Activated naive CD8-positive, alpha-beta T cell treated with anti-CD3 and anti-CD28 coated beads, Interleukin-2, amount 50 U/mL, for 16 hours (primary cell): ENCODE results near the gene DTD1.
"Not testable (repeated sequence)": the region's sequence is repeated elsewhere in the genome, so short reads cannot be mapped to it uniquely, and the experiment has no call there.

Experiments
- DNase-seq: peaks from one replicate; pipeline ENCODE4 v3.0.0-alpha.2; 2020; ENCODE audit warnings: low read depth, low spot score

DTD1 gene

DNA sequence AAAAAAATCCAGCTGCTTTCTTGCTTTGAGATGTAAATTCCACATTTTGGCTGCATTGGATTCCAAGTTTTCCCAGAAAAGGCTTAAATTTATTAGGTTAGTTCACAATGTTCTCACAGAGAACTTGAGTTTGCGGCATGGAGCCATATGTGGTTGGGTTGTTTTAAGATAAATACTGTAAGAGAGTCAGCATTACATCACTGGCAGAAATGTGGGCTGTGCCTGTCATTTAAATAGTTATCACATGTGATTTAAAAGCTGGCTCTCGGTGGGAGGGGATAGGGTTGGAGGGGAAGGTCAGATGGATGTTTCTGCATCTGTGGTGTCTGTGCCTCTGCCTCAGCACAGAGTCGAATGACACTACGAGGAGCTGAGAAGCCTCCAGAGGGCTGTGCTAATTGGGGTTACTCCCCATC lies 151.9 kb downstream of the DTD1 start:
- no peak for DNase-seq

DNA sequence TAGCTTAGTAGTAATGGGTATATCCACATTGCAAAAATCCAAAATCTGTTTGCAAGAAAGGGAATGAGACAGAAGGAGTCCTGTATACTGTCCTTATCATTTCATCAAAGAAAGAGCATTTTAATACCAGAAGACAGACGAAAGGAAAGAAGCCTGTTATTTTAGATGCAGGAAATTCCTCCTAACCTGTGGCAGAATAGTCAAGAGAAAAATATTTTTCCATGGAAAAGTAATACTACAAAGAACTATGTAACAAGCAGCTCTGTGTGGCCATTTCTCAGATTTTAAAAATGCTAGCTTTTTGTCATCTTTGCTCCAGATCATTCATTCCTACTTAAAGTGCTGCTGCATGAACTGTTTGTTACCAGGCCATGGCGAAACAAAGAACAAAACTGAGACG lies 152.9 kb downstream of the DTD1 start:
- DNase-seq: no peak

DNA sequence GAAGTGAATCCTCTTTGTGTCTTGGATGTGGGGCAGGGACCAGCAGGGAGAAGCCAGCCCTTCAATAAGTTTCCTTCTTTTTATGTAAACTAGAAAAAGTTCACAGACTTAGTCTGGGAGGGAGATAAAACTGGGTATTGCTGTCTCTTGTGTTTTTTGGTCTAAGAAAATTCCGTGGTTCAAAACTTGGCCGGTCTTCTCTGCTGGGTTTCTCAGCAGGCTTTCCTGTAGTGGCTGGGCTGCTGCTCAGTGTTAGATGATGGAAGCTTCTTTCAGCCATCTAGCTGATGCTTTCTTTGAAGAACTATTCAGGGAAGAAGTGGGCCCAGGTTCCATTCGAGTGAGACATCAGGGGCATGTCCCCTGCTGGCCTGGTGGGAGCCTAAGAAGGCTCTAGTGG lies 155.0 kb downstream of the DTD1 start:
- no peak for DNase-seq

DNA sequence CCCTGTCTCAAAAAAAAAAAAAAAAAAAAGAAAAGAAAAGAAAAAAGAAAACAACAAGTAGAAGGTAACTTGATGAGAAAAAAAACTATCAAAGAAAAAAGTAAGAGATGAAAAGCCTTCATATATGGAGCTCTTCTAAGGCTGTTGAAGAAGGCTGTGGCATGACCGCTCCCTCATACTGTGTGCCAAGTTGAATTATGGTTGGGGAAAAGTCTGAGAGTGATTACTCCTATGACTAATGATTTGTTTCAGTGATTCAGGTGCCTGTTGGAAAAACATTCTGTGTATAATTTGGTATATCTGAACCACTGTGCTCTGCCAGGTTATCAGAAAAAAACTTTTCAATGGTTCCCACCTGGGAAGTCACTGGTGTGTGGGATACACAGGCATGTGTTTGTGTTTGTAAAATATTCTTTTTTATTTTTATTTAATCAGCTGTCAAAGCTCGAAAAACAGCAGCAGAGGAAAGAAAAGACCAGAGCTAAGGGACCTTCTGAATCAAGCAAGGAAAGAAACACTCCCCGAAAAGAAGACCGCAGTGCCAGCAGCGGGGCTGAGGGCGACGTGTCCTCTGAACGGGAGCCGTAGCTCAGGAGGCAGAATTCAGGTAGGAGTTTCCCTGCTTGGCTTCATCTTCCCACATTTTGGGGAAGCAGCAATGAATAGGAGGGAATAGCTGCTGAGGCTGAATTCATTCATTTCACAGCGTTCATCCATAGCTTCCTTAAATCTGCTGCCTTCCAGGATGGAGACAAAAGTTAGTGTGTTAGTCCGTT lies 156.0 kb downstream of the DTD1 start:
- no peak for DNase-seq

DNA sequence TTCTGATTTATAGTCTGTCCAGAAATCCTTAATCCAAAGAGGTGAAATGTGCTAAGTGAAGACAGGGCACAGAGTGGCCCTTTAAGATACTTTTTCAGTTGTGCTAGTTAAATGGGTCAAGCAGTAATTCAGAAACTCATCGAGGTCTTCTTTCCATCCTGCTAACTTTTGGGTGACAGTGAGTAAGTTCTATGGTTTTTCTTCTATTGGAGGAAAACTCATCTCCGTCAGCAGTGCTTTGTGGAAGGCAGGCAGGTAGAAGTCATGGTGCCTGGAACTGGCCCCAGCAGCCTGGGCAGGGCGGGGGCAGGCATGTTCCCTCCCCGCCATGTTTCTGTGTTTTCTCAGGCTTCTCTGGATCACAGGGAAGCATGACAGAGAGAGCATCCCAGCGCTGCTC lies 159.2 kb downstream of the DTD1 start:
- DNase-seq: no peak

DNA sequence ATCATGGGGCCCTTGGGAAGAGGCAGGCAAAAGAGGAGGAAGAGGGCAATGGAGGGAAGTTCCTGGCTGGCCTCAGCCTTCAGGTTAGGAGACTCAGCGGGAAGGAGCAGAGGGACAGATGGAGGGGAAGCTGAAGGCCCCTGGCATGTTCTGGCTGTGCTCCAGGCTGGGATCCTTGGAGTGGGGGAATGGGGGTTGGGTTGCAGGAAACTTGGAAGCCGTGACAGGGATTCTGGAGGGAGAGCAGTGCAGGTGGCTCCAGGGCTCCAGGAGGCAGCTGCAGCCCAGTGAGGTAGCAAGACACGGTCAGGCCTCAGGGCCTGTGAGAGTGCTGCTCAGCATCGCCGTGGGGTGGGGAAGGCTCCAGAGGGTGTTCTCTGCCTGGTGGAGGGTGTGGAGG lies 161.1 kb downstream of the DTD1 start:
- no peak for DNase-seq

DNA sequence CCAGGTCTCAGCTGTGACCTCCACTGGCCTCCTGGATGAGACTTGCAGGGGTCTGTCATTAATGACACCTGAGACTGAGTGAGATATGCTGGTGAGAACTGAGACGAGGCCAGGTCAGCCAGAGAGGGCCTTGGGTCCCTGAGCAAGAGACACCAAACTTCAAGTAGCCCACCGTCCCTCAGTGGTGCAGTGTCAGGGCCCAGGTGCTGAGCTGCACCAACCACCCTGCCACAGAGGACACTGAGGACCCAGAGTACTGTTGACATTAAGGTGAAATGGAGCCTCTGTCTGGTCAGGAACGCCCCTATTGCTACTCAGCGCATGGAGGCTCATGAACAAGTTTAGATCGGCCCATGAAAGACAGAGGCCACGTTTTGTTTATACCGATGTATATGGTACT lies 161.7 kb downstream of the DTD1 start:
- no peak for DNase-seq

DNA sequence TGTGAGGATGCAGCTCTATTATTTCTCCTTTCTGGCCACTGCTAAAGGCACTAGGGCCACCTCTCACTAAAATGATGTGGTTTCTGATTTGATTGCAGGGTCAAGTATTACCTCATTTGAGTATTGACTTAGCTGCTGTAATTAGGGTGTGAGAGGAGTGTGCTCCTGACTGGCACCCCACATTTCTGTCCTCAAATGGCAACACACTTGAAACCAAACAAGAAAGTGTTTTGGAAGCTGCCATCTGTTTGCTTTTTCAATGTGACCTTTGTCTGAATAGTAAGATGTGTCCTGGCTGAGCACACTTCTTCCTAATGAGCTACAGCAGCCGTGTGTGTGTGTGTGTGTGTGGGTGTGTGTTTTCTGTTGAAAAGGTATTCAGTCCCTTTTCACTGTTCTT lies 162.9 kb downstream of the DTD1 start:
- DNase-seq: no peak

DNA sequence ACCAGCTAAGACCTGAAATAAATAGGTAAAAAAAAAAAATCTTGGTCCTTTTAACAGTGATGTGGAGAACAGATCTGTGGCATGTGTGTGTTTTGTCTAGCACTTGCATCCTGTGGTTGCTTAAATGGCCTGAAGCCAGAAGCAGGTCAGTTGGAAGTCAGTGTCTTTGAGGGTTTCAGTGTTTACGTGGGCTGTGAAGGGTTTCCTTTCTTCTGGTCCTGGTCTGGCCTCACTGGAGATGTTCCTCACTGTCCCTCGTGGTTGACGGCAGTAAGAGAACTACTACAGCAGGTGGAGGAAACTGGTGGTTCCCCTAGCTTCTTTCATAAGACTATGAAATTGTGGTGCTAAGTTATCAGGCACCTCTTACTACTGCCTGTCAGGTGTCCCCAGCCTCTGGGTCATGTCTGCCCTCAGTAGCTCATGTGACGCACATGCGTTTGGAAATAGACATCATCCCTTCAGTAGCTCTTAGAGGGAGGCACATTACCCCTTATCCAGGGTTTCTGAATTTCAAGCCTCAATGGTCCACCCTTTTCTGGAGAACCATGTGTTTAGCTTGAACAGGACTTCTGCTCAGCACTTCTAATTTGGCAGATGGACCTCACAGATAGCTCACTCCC lies 166.3 kb downstream of the DTD1 start:
- DNase-seq: no peak

DNA sequence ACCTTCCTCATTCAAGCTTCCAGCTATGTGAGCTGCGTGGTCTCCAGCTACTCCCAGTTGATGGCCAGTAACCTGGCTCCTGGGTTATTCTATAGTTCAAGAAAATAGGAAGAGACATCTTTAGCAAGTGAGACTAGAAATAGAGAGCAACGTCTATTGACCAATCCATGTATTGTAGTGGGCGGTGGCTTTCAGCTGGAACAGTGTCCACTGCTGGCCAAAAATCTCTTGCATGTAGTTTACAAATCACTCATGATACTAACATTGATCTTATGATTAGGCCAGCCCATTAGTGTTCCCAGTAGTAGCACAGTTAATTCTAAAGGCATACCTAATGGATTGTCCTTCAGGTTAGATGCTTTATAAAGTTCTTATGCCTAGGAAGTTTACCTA lies 166.8 kb downstream of the DTD1 start:
- DNase-seq: no peak

DNA sequence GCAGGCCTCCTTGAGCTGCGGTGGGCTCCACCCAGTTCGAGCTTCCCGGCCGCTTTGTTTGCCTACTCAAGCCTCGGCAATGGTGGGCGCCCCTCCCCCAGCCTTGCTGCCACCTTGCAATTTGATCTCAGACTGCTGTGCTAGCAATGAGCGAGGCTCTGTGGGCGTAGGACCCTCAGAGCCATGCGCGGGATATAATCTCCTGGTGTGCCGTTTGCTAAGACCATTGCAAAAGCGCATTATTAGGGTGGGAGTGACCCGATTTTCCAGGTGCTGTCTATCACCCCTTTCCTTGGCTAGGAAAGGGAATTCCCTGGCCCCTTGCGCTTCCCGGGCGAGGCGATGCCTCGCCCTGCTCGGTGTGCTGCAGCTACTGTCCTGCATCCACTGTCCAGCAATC lies 173.0 kb downstream of the DTD1 start:
- not testable (repeated sequence) for DNase-seq

DNA sequence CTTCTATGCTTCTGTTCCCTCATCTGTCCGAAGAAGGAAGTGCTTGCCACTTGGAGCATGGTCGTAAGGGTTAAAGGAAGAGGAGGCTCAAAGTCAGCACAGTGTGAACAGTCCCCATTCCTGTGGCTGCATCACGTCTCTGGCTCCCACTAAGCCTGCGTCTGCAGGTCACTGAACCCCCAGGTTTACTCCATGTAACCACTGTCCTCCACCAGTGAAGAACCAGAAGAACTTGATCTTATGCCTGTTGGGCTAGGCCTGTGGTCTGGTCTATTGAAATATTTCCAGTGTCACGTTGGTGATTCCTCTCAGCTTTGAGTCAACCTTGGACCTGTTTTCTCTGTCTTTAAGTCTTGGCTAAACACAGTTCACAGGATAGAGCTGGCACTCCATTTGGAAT lies 179.8 kb downstream of the DTD1 start:
- no peak for DNase-seq

DNA sequence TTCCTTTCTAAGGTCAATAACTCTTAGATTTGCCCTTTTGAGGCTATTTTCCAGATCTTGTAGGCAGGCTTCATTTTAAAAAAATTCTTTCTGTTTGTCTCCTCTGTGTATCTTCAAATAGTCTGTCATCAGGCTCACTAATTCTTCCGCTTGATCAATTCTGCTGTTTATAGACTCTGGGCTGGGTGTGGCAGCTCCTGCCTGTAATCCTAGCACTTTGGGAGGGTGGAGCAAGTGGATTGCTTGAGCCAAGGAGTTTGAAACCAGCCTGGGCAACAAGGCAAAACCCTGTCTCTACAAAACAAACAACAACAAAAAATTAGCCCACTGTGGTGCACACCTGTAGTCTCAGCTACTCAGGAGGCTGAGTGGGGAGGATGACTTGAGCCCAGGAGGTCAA lies 185.7 kb downstream of the DTD1 start:
- DNase-seq: no peak

DNA sequence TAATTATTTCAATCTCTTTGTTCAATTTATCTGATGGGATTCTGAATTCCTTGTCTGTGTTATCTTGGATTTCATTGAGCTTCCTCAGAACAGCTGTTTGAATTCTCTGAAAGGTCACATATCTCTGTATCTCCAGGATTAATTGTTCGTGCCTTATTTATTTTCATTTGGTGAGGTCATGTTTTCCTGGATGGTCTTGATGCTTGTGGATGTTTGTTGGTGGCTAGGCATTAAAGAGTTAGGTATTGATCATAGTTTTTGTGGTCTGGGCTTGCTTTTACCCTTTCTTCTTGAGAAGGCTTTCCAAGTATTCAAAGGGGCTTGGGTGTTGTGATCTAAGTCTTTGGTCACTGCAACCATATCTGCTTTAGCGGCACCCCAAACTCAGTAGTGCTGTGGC lies 186.4 kb downstream of the DTD1 start:
- no peak for DNase-seq

DNA sequence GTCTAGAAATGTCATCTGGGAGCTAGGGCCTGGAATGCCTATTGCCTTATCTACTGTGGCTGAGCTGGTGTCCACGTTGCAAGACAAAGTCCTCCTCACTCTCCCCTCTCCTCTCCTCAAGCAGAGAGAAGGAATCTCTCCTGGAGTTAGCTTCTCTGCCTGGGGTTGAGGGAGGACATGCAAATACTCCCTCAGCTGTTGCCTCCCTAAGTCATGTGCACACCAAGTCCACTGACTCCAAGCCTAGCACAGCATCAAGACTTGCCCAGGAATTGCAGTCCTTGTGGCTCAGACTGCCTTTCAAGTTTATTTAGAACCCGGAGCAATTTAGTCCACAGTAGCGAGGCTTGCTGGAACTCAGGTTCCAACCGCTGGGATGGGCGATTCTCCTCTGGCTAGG lies 187.8 kb downstream of the DTD1 start:
- DNase-seq: no peak

DNA sequence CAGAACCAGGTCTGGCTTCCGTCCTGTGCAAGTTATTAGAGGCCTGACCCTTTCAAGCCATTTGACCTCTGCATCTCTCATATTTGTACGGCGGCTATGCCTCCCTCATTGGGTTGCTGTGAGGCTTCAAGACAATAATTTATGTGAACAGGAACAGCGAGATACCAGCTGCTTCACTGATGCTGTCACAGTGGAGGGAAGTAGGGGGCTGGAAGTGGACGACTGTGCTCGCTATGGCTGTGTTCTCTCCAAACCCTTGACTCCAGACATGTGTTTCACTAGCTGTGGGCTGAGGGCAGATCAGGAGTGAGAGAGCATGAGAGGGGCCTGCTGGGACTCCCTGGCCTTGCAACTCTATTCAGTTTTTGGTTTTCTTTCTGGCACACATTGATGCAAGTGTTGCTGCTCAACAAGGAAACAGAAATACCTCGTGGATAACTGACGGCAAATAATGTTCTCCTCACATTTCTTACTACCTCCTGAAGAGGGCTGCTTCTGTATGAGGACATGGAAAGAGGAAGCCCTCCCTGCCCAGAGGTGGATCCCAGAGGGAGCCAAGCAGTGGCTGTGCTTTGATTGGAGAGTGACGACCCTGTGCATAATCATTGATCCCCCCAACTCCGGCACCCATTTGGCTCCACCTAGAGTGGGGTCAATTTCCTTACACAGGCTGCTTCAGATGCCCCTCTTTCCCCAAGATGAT lies 191.0 kb downstream of the DTD1 start:
- no peak for DNase-seq

DNA sequence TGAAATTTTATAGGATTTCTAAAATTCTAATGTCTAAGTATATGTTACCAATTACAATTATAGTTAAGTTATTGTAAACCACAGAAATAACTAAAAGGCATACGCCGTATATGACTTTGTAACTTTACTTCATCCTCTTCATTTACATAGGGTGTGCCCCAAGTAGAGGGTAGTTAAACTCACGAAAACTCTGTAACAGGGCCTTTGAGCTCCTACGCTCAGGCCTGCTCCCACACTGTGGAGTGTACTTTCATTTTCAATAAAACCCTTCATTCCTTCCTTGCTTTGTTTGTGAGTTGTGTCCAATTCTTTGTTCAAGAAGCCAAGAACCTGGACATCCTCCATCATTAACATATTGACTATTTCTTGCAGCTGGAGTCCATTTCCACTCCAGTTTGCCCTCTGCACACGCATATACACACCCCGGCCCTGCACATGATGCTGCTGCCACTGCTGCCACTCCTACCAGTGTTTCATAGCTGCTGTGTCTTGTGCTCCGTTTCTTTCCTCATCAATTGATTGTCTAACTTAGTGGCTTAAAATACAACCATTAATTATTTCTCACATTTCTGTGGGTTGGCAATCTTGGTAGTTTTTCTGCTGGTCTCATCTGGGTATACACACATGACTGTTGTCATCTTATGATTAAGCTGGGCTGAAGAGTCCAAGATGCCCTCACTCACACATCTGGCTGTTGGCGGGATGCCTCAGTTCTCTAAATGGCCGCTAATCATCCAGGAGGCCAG lies 192.7 kb downstream of the DTD1 start:
- DNase-seq: no peak

DNA sequence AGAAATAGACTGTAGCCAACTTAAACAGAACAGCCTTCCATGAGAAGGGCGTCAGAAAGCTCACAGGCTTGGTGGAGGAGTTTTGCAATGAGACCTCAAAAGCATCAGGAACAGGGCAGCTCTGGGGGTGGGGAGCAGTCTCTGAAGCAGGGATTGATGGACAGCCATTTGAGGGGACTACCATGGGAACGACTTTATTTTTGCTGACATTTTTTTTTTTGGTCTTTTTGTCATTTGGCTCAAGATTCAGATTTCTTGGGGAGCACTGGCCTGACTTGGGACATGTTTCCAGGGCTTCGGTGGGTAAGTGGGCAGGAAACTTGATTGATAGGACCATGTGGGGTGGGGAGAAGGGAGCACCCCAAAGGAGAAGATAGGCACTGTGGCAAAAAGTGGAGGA lies 193.7 kb downstream of the DTD1 start:
- DNase-seq: no peak

DNA sequence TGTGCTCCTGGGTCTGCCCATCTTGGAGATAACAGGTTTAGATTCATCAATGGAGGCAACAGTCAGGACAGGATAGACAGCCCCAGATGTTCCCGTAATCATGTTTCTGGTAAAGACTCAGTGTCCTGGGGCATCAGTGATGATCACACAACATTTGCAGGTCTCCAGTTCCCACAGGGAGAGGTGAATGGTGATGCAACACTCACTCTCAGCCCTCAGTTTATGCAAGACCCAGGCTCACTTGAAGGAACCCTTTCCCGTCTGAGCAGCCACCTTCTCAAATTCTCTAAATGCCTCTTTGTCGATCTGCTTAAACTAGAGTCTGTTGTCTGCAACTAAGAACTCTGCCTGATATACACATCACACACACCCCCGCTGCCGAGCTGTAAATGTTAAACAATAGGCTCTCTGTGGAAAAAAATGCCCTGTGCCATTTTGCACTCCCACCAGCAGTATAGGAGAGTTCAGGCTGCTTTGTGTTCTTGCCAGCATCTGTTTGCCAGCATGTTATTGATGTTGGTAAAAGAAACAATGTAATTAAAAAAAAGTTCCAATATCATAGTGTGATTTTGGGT lies 195.6 kb downstream of the DTD1 start:
- no peak for DNase-seq

DNA sequence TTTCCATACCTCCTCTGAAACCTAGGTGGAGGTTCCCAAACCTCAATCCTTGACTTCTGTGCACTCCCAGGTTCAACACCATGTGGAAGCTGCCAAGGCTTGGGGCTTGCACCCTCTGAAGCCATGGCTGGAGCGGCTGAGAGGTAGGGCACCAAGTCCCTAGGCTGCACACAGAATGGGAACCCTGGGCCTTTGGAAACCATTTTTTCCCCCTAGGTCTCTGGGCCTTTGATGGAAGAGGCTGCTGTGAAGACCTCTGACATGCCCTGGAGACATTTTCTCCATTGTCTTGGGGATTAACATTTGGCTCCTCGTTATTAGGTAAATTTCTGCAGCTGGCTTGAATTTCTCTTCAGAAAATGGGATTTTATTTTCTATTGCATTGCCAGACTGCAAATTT lies 199.2 kb downstream of the DTD1 start:
- DNase-seq: not testable (repeated sequence)

DNA sequence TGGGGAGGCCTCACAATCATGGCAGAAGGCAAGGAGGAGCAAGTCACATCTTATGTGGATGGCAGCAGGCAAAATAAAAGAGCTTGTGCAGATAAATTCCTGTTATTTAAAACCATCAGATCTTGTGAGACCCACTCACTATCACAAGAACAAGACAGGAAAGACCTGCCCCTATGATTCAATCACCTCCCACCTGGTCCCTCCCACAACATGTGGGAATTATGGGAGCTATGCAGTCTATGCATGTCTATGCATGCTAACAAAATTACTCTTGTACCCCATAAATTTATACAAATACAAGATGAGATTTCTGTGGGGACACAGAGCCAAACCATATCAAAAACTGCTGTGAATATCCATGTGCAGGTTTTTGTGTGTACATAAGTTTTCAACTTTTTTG lies 200.2 kb downstream of the DTD1 start:
- DNase-seq: no peak

DNA sequence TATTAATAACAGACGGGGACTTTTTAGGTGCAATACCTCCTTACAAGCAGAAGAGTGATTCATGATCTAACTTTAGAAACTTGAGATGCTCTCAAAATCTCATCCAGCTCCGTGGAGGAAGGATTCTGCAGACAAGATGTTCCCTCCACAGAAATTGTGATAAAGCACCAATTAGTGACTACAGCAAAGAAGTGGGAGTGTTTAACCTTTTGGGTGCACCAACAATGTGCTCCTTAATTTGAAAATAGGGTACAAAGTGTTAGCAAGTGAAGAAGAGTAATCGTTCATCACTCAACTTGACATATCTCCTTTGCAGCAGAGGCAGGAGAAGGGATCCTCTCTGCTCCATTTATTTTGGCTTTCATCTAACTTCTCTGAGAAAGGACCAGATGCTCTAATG lies 202.9 kb downstream of the DTD1 start:
- DNase-seq: no peak
